Measurements from ENCODE around the gene KAZN.

The KAZN gene

GRCh38 chr1:15001317-15001915, 402.9 kb downstream of the KAZN start:
- H3K4me1 ChIP-seq (ENCODE audit: control insufficient read depth, insufficient read depth, low read length): peaks cover 9% of the 10 kb centered on the region; the same call in 1 of the 2 replicates
- H3K4me3 ChIP-seq (ENCODE audit: low read depth, low read length): no peak overlapping the region
- H3K36me3 ChIP-seq (ENCODE audit: control insufficient read depth, insufficient read depth, low read length): no peaks in the 10 kb centered on the region
- H3K27me3 ChIP-seq (ENCODE audit: control insufficient read depth, insufficient read depth, low read length): no peaks in the 10 kb centered on the region
- H3K9ac ChIP-seq (ENCODE audit: low read length): no peak overlapping the region
- H3K9me3 ChIP-seq (ENCODE audit: control insufficient read depth, insufficient read depth, low read depth, low read length): no peaks in the 10 kb centered on the region
- no peak overlapping the region for H3K27ac ChIP-seq (ENCODE audit: low read depth, low read length)

- Histone ChIP-seq H3K9me3 (ENCODE audit: control insufficient read depth, insufficient read depth, low read depth, low read length) (no peaks in the 10 kb centered on the region), H3K36me3 (ENCODE audit: control insufficient read depth, insufficient read depth, low read length) (no peaks in the 10 kb centered on the region), H3K27me3 (ENCODE audit: control insufficient read depth, insufficient read depth, low read length) (no peaks in the 10 kb centered on the region), H3K27ac (ENCODE audit: low read depth, low read length) (no peak overlapping the region), H3K4me1 (ENCODE audit: control insufficient read depth, insufficient read depth, low read length) (peaks cover 4% of the 10 kb centered on the region; the same call in 1 of the 2 replicates), H3K9ac (ENCODE audit: low read length) (no peak overlapping the region), H3K4me3 (ENCODE audit: low read depth, low read length) (no peak overlapping the region)
Measured at GRCh38 chr1:15002325-15002724, 403.8 kb downstream of the KAZN start.

GRCh38 chr1:15004396-15004795, 405.9 kb downstream of the KAZN start:
- H3K27ac ChIP-seq (ENCODE audit: low read depth, low read length): no peak overlapping the region
- H3K4me3 ChIP-seq (ENCODE audit: low read depth, low read length): no peak overlapping the region
- H3K27me3 ChIP-seq (ENCODE audit: control insufficient read depth, insufficient read depth, low read length): no peaks in the 10 kb centered on the region
- H3K9me3 ChIP-seq (ENCODE audit: control insufficient read depth, insufficient read depth, low read depth, low read length): no peaks in the 10 kb centered on the region
- no peaks in the 10 kb centered on the region for H3K36me3 ChIP-seq (ENCODE audit: control insufficient read depth, insufficient read depth, low read length)
- peaks cover 8% of the 10 kb centered on the region; the same call in 1 of the 2 replicates for H3K4me1 ChIP-seq (ENCODE audit: control insufficient read depth, insufficient read depth, low read length)
- H3K9ac ChIP-seq (ENCODE audit: low read length): no peak overlapping the region

GRCh38 chr1:15005116-15005515, 406.6 kb downstream of the KAZN start:
- Histone ChIP-seq H3K27ac (ENCODE audit: low read depth, low read length) (no peak overlapping the region), H3K27me3 (ENCODE audit: control insufficient read depth, insufficient read depth, low read length) (no peaks in the 10 kb centered on the region), H3K4me1 (ENCODE audit: control insufficient read depth, insufficient read depth, low read length) (peaks cover 8% of the 10 kb centered on the region; the same call in 1 of the 2 replicates), H3K36me3 (ENCODE audit: control insufficient read depth, insufficient read depth, low read length) (no peaks in the 10 kb centered on the region), H3K9ac (ENCODE audit: low read length) (no peak overlapping the region), H3K4me3 (ENCODE audit: low read depth, low read length) (no peak overlapping the region), H3K9me3 (ENCODE audit: control insufficient read depth, insufficient read depth, low read depth, low read length) (no peaks in the 10 kb centered on the region; the same call in 1 of the 2 replicates)

GRCh38 chr1:15007368-15007767, 408.9 kb downstream of the KAZN start:
- Histone ChIP-seq H3K36me3 (ENCODE audit: control insufficient read depth, insufficient read depth, low read length) (no peaks in the 10 kb centered on the region), H3K27me3 (ENCODE audit: control insufficient read depth, insufficient read depth, low read length) (no peaks in the 10 kb centered on the region), H3K4me1 (ENCODE audit: control insufficient read depth, insufficient read depth, low read length) (peaks cover 8% of the 10 kb centered on the region; the same call in 1 of the 2 replicates), H3K4me3 (ENCODE audit: low read depth, low read length) (no peak overlapping the region), H3K27ac (ENCODE audit: low read depth, low read length) (no peak overlapping the region), H3K9ac (ENCODE audit: low read length) (no peak overlapping the region), H3K9me3 (ENCODE audit: control insufficient read depth, insufficient read depth, low read depth, low read length) (no peaks in the 10 kb centered on the region; the same call in 1 of the 2 replicates)

GRCh38 chr1:15007842-15008241, 409.4 kb downstream of the KAZN start:
- Histone ChIP-seq H3K9ac (ENCODE audit: low read length) (no peak overlapping the region), H3K4me1 (ENCODE audit: control insufficient read depth, insufficient read depth, low read length) (peaks cover 8% of the 10 kb centered on the region; the same call in 1 of the 2 replicates), H3K27me3 (ENCODE audit: control insufficient read depth, insufficient read depth, low read length) (no peaks in the 10 kb centered on the region), H3K36me3 (ENCODE audit: control insufficient read depth, insufficient read depth, low read length) (no peaks in the 10 kb centered on the region), H3K27ac (ENCODE audit: low read depth, low read length) (no peak overlapping the region), H3K4me3 (ENCODE audit: low read depth, low read length) (no peak overlapping the region), H3K9me3 (ENCODE audit: control insufficient read depth, insufficient read depth, low read depth, low read length) (no peaks in the 10 kb centered on the region; the same call in 1 of the 2 replicates)

GRCh38 chr1:15008783-15009729, 410.6 kb downstream of the KAZN start:
- Histone ChIP-seq H3K27me3 (ENCODE audit: control insufficient read depth, insufficient read depth, low read length) (no peaks in the 10 kb centered on the region), H3K9me3 (ENCODE audit: control insufficient read depth, insufficient read depth, low read depth, low read length) (no peaks in the 10 kb centered on the region; the same call in 1 of the 2 replicates), H3K9ac (ENCODE audit: low read length) (no peak overlapping the region), H3K27ac (ENCODE audit: low read depth, low read length) (no peak overlapping the region), H3K4me3 (ENCODE audit: low read depth, low read length) (no peak overlapping the region), H3K4me1 (ENCODE audit: control insufficient read depth, insufficient read depth, low read length) (peaks cover 8% of the 10 kb centered on the region; the same call in 1 of the 2 replicates), H3K36me3 (ENCODE audit: control insufficient read depth, insufficient read depth, low read length) (no peaks in the 10 kb centered on the region)

- no peaks in the 10 kb centered on the region for H3K27me3 ChIP-seq (ENCODE audit: control insufficient read depth, insufficient read depth, low read length)
- H3K9ac ChIP-seq (ENCODE audit: low read length): no peak overlapping the region
- no peak overlapping the region for H3K27ac ChIP-seq (ENCODE audit: low read depth, low read length)
- no peaks in the 10 kb centered on the region for H3K36me3 ChIP-seq (ENCODE audit: control insufficient read depth, insufficient read depth, low read length)
- peaks cover 8% of the 10 kb centered on the region; the same call in 1 of the 2 replicates for H3K4me1 ChIP-seq (ENCODE audit: control insufficient read depth, insufficient read depth, low read length)
- no peaks in the 10 kb centered on the region; the same call in 1 of the 2 replicates for H3K9me3 ChIP-seq (ENCODE audit: control insufficient read depth, insufficient read depth, low read depth, low read length)
- no peak overlapping the region for H3K4me3 ChIP-seq (ENCODE audit: low read depth, low read length)
Measured at GRCh38 chr1:15011160-15011559, 412.7 kb downstream of the KAZN start.

GRCh38 chr1:15011661-15012060, 413.2 kb downstream of the KAZN start:
- H3K4me1 ChIP-seq (ENCODE audit: control insufficient read depth, insufficient read depth, low read length): peaks cover 8% of the 10 kb centered on the region; the same call in 1 of the 2 replicates

GRCh38 chr1:15012822-15013221, 414.3 kb downstream of the KAZN start:
- peaks cover 8% of the 10 kb centered on the region; the same call in 1 of the 2 replicates for H3K4me1 ChIP-seq (ENCODE audit: control insufficient read depth, insufficient read depth, low read length)
- H3K9me3 ChIP-seq (ENCODE audit: control insufficient read depth, insufficient read depth, low read depth, low read length): no peaks in the 10 kb centered on the region; the same call in 1 of the 2 replicates
- H3K27ac ChIP-seq (ENCODE audit: low read depth, low read length): no peak overlapping the region
- H3K27me3 ChIP-seq (ENCODE audit: control insufficient read depth, insufficient read depth, low read length): no peaks in the 10 kb centered on the region
- H3K36me3 ChIP-seq (ENCODE audit: control insufficient read depth, insufficient read depth, low read length): no peaks in the 10 kb centered on the region
- H3K9ac ChIP-seq (ENCODE audit: low read length): no peak overlapping the region
- no peak overlapping the region for H3K4me3 ChIP-seq (ENCODE audit: low read depth, low read length)

More at GRCh38 chr1:15011661-15012060, 413.2 kb downstream of the KAZN start:
- Histone ChIP-seq H3K36me3 (ENCODE audit: control insufficient read depth, insufficient read depth, low read length) (no peaks in the 10 kb centered on the region), H3K9ac (ENCODE audit: low read length) (no peak overlapping the region), H3K4me3 (ENCODE audit: low read depth, low read length) (no peak overlapping the region), H3K27ac (ENCODE audit: low read depth, low read length) (no peak overlapping the region), H3K9me3 (ENCODE audit: control insufficient read depth, insufficient read depth, low read depth, low read length) (no peaks in the 10 kb centered on the region; the same call in 1 of the 2 replicates), H3K27me3 (ENCODE audit: control insufficient read depth, insufficient read depth, low read length) (no peaks in the 10 kb centered on the region)

GRCh38 chr1:15013767-15014166, 415.3 kb downstream of the KAZN start:
- Histone ChIP-seq H3K4me1 (ENCODE audit: control insufficient read depth, insufficient read depth, low read length) (0 out of 2 replicates have a peak, but pooled peaks cover under 1% of the 10 kb centered on the region), H3K27ac (ENCODE audit: low read depth, low read length) (no peak overlapping the region), H3K9ac (ENCODE audit: low read length) (no peak overlapping the region), H3K36me3 (ENCODE audit: control insufficient read depth, insufficient read depth, low read length) (no peaks in the 10 kb centered on the region), H3K27me3 (ENCODE audit: control insufficient read depth, insufficient read depth, low read length) (no peaks in the 10 kb centered on the region), H3K4me3 (ENCODE audit: low read depth, low read length) (no peak overlapping the region), H3K9me3 (ENCODE audit: control insufficient read depth, insufficient read depth, low read depth, low read length) (no peaks in the 10 kb centered on the region; the same call in 1 of the 2 replicates)
